ENCODE results near the gene PUM1.

PUM1 gene

GRCh38 chr1:30906631-30907441, 158.7 kb downstream of the PUM1 start:
- no peak for DNase-seq

- DNase-seq: no peak
These were observed 159.4 kb downstream of the PUM1 start for GRCh38 chr1:30905916-30906620.

DNA sequence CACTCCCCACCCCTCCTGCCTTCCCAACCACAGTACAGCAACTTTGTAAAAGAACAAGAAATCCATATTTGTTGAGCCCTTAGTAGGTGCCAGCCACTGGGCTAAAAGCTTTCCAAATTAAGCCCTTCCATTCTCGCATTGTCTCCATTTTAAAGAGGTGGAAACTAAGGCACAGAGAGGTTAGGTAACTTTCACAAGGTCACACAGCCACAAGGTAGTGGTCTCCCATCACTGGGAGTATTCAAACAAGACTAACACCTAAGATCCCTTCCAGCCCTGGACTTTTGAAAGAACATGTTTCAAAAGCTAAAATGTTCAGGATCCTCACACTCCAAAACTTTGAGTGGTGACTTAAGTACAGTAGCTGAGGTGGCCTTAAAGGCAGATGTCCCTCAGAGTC, 160.1 kb downstream of the PUM1 start:
- DNase-seq: no peak

- no peak for DNase-seq
These were observed 160.6 kb downstream of the PUM1 start for GRCh38 chr1:30904962-30905335.

DNA sequence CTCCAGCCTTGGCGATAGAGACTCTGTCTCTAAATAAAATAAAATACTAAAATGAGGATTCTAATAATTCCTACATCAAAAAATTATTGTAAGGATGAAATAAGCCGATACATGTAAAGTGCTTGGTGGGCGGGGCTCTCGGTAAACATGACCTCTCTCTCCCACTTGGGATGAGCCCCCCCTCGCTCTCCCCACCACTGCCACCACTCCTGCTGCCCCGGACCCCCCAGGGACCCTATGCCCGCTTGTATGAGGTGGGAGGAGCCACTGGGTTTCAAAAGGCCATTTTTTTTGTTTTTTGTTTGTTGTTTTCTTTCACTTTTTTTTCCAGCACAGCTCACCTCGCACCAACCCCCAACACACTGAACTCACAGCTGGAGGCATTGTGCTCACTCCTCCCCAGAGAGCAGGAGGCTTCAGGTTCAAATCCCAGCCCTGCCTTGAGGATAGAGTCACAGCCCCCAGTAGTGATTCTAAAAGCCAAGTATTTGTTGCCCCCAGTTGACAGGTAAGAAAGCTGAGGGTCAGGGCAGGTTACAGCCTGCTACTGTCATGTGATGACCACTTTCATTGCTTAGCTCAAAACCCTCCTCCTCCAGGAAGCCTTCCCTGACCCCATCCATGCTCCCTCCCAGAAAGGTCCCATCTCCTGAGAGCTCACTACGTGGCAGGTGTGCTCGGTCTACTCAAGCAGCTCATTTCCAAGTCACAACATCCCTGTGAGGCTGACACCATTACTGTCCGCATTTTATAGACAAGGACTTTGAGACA, 161.1 kb downstream of the PUM1 start:
- DNase-seq: no peak

DNA sequence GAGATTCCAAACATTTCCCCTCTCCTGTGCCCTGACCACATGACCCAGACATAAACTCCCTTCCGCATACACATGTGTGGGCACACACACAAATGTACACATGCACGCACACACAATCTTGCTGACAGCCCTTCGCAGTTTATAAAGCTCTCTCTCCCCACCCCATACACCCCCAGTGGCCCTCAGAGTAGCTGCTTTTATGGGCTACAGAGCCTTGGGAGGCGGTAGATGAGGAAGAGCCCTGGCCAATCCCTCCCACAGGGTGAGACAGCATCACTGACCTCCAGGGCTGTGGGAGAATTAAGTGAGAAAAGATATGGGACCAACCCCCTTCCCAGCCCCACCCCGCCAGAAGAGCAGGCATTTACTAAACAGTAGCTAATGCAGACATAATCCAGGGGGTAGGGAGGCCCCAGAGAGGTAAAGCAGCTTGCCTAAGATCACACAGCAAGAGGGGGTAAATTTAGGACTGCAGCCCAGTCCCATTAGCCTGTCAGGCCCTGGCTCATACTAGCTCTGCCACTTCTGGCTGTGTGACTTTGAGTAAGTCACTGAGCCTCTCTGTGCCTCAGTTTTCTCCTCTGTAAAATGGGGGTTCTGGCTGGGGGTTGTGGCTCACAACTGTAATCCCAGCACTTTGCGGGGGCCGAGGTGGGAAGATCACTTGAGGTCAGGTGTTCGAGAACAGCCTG, 162.0 kb downstream of the PUM1 start:
- DNase-seq: no peak

- DNase-seq: peak in 6 of 56 donors; percentile 16 to 50 (median 34)
These were observed 162.8 kb downstream of the PUM1 start for GRCh38 chr1:30902593-30903290.

DNA sequence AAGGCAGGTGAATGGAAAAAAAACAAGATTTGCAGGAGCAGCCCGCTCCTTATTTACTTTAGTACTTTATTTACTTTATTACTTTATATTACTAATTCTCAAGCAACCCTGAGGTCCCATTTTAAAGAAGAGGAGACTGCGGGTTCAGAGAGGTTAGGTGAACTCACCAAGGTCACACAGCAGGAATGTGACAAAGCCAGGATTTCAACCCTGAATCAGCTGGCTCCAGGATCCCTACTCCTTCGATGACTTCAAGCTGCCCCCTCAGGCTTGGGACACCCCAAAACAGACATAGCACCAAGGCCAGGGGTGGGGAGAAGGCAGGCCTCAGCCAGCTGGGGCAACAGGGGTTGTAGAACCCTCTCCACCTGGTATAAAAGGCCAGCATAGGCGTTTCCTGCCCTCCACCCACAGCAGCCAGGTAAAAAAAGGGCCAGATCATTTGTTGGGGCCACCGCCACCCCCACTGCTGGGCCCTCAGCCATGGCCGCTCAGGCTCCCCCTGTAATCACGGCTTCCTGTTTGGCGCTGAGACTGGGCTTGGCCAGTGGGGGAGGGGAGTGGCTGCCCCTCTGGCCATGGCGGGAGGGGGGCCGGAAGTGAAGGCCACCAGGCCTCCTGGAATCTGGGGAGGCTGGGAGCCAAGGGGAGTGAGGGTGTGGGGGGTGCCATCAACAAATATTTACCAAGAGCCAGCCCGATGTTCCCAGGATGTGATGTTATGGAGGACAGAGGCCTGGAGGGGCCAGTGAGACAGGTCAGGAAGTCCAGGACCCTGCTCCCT, 163.5 kb downstream of the PUM1 start:
- DNase-seq: peak in 4 of 56 donors; percentile 22 to 40 (median 30)

DNA sequence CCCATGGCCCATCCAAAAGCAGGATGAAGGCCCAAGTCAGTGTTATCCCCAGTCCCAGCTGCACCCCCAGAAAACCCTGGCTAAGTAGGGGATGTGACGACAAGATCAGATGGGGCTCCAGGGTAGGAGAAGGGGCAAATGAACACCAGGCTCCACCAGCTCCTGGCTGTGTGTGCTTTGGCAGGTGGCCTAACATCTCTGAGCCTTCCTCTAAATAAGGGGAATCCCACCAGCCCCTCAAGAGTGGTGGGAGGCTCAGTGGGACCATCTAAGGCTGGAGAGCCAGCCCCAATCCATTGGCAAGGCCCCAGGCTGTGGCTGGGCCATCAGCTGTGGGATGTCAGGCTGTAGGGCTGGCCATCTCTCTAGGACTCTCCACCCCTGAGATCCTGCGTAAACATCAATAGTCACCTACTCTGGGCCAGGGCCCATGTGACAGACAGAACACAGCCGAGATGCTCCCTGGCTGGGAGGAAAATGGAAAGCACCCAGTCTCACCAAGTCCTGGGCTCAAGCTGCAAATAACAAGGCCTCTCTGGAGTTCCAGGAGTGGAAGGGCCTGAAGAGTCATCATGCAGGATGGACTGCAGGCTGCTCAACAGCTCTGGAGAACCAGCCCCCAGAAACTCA, 164.5 kb downstream of the PUM1 start:
- DNase-seq: no peak

DNA sequence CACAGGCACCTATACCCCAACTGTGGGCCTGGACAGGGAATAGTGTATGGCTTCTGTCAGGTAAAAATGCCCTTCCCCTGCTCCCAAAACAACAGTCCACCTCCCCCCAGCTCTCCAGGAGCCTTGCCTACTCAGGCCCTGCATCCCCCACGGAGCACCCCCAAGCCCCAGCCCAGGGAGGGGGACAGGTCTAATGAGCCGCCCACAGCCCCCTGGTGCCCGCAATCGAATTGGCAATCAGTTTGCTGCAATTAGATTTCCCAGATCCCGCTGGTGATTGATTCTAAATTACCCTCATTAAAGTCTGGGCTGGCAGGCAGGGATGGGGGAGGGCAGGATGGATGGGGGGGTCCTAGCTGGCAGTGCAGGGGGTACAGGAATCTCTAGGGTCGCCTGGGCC, 165.0 kb downstream of the PUM1 start:
- no peak for DNase-seq

GRCh38 chr1:30899577-30900389, 165.7 kb downstream of the PUM1 start:
- no peak for DNase-seq

DNA sequence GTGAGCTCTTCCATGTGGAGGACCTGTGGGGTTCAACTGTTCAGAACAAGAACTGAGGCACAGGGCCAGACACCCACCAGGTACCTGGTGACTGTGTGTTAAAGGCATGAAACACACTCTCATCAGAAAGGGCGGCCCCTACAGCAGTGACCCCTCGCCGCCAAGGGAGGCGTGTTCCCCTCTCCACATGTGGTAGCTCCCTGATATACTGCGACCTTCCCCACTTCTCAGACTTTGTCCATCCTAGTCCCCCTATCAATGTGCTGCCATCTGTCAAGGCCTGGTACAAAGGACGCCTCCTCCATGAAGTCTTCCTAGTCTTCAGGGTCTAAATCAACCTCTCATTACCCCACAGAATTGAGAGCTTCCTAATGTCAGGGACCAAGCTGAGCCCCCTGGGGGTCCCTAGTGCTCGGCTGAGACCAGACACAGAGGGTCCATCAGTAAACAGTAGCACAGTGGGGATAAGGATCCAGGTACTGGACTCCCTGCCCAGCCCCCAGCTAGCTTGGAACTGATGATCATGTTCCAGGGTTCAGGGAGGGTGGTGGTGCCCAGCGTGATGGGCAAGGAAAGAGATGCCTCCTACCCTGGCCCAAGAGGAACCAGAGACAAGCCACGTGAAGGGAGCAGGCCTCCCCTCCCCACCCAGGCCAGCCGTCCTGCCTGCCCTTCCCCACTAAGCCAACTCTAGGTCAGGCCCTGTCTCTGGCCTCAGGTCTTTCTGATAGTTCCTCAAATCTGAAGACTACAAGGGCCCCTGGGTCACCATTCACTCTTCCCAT, 167.3 kb downstream of the PUM1 start:
- no peak for DNase-seq

DNA sequence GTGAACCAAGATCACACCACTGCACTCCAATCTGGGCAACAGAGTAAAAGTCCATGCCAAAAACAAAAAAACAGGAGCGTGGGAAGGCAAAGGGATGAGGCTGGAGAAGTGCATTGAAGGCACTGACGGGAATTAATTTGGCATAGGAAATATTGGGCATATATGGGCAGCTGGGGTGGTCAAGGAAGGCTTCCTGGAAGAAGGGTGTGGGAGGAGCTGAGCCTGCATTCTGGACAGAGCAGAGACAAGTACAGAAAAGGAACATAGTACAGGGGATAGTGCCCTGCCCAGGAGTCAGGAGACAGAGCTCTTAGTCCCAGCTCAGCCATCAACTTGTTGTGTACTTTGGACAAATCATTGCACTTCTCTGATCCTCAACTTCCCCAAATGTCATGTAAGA, 168.6 kb downstream of the PUM1 start:
- DNase-seq: no peak

GRCh38 chr1:30895944-30896660, 169.4 kb downstream of the PUM1 start:
- DNase-seq: no peak

DNA sequence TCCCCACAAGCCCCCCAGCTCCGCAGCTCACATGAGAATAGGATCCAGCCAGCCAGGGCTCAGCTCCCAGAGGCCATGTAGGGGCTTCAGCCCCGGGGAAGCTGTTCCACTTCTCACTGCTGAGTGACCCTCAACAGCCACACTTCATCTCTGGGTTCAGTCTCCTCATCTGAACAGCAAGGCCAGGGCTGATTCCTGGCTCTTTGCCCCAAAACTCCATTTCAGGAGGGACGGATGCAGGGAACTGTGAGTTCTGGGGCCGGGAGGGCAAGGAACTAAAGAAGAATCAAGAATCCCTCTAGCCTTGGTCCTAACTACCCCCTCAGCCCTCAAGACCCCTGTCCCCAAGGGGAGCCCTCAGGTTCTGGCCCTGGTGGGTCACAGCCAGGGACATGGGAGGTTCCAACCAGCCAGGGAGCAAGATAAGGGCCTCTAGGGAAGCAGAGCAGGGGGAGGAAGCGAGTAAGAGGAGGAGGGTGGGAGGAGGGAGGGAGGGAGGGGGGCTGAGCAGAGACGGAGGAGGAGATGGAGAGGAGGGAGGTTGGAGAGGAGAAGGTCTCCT, 170.1 kb downstream of the PUM1 start:
- no peak for DNase-seq

- no peak for DNase-seq
These were observed 171.0 kb downstream of the PUM1 start for GRCh38 chr1:30894508-30894973.
